Heart left ventricle (tissue), 16 donors: Measurements from ENCODE around the gene TUT1. TPM values are rescaled to one million over a fixed set of nuclear protein-coding genes. Genes with fewer than 3 reads are reported as not detected.
A peak's percentile ranks its signal among the peaks of the same experiment; 100 is the strongest.

Experiments used
- ATAC-seq, 4 donors: fragments of 200-7000 bp; cut with Tn5 transposase; one replicate each; pipeline ENCODE4 v1.9.1; 2020 to 2022; ENCODE audit warnings: moderate library complexity in 4 of 4, mild to moderate bottlenecking in 3 of 4, moderate number of reproducible peaks in 1 of 4
- DNase-seq, 5 donors: peaks; one replicate each; pipeline ENCODE4 v3.0.0-alpha.2; 2020
- H3K27ac ChIP-seq, 12 donors: fragments of 200-600 bp; sonication (generic) in 4 of 12; one replicate each; pipeline versions ENCODE4 v1.5.0 to v1.8.0; 2016 to 2022; ENCODE audit warnings: mild to moderate bottlenecking in 2 of 12
- H3K27me3 ChIP-seq, 9 donors: fragments of 200-600 bp; sonication (generic) in 2 of 9; one replicate each; pipeline versions ENCODE4 v1.5.1 to v1.8.0; 2016 to 2022; ENCODE audit warnings: mild to moderate bottlenecking in 3 of 9
- H3K36me3 ChIP-seq, 9 donors: fragments of 200-600 bp; sonication (generic) in 2 of 9; one replicate each; pipeline versions ENCODE4 v1.5.0 to v1.8.0; 2018 to 2022; ENCODE audit warnings: mild to moderate bottlenecking in 2 of 9
- H3K4me1 ChIP-seq, 12 donors: fragments of 200-600 bp; sonication (generic) in 4 of 12; one replicate each; pipeline versions ENCODE4 v1.5.0 to v1.8.0; 2016 to 2022; ENCODE audit warnings: mild to moderate bottlenecking in 3 of 12
- H3K4me3 ChIP-seq, 12 donors: fragments of 200-600 bp; sonication (generic) in 4 of 12; one replicate each; pipeline versions ENCODE4 v1.5.0 to v1.8.0; 2017 to 2022; ENCODE audit warnings: mild to moderate bottlenecking in 9 of 12, moderate library complexity in 4 of 12
- H3K9me3 ChIP-seq, 12 donors: fragments of 200-600 bp; sonication (generic) in 4 of 12; one replicate each; pipeline versions ENCODE4 v1.5.0 to v1.8.0; 2016 to 2022; ENCODE audit warnings: mild to moderate bottlenecking in 1 of 12
- POLR2A ChIP-seq, 2 donors: fragments of 450-650 bp; IDR thresholded peaks; one replicate each; pipeline ENCODE4 v1.6.1; 2017; ENCODE audit warnings: antibody characterized with exemption in 2 of 2, mild to moderate bottlenecking in 2 of 2, moderate library complexity in 2 of 2
- WGBS, 4 donors: extraction: QIAGEN DNeasy Blood & Tissue Kit in 2 of 4; methylation state at CpG; one replicate each; pipeline versions ENCODE4 v1.1.5 to v1.1.7; 2013 to 2018; 5-methylcytosine and 5-hydroxymethylcytosine counted together
- intact Hi-C, 10 donors: fragments of 100-400 bp; cut with DNase I; formaldehyde crosslinking; loops; one replicate each; pipeline versions ENCODE4 v1.11.1 to v1.14.2; 2022
- polyA plus RNA-seq, 2 donors: library from polyadenylated mRNA; stranded (reverse); fragments of 200-250 nt; gene quantifications; one replicate each; pipeline ENCODE4 v1.2.3, GENCODE V29; 2013
- total RNA-seq, 9 donors: library from RNA; depleted of rRNA in 2 of 9; stranded (reverse); fragments of >200 nt in 2 of 9; fragmentation: NEBNext Ultra II Directional in 3 of 9; extraction: Animal tissue kit (Norgen Biotek cat#: 25700) in 3 of 9; gene quantifications; one replicate each; pipeline versions ENCODE4 v1.1.0 to v1.2.4, GENCODE V29; 2016 to 2023
- TF ChIP-seq, protein P1 (sequence below), 12 donors: fragments of 200-600 bp; sonication (generic) in 4 of 12; IDR thresholded peaks; one replicate each; pipeline versions ENCODE4 v1.5.0 to v1.8.0; 2018 to 2022; ENCODE audit warnings: antibody characterized with exemption in 12 of 12, mild to moderate bottlenecking in 5 of 12
- donor health status: ischemic (EF 13 %, LVEDD 7.1; RV severe dilation, severe dysfunction).
- donor health status: healthy with polysubstance abuse.
- donor health status: DM: no; HTN: yes; CAD: no.
- donor health status: DM: no; HTN: no; CAD: no.
- donor health status: ischemic (EF 25% LVEDD 6.9; RV normal size, moderate dysfunction).
- donor health status: ischemic (EF 25% LVEDD 5.7; RV mildly dilated, moderate dysfunction).
- donor health status: healthy.
- donor health status: DM: yes; HTN: yes; CAD: no.
- donor health status: ischemic (EF 35%, LVEDD 5.7; RV mildly dilated, moderate dysfunction).
- donor health status: nonischemic (EF 11% LVEDD 7.7; RV severe dilation, severe dysfunction).
- donor health status: DM: yes; HTN: yes; CAD: no.
- donor health status: PGD.
- donor health status: ischemic (EF 29% LVEDD 5.4; RV normal size, mild dysfunction).
- donor health status: nonischemic (EF 23%, LVEDD 6.1; RV moderate dilation, normal function).

The TUT1 gene
- total and polyA plus RNA-seq, 11 donors = 6.3 to 16.3 (median 11.3) TPM

DNA sequence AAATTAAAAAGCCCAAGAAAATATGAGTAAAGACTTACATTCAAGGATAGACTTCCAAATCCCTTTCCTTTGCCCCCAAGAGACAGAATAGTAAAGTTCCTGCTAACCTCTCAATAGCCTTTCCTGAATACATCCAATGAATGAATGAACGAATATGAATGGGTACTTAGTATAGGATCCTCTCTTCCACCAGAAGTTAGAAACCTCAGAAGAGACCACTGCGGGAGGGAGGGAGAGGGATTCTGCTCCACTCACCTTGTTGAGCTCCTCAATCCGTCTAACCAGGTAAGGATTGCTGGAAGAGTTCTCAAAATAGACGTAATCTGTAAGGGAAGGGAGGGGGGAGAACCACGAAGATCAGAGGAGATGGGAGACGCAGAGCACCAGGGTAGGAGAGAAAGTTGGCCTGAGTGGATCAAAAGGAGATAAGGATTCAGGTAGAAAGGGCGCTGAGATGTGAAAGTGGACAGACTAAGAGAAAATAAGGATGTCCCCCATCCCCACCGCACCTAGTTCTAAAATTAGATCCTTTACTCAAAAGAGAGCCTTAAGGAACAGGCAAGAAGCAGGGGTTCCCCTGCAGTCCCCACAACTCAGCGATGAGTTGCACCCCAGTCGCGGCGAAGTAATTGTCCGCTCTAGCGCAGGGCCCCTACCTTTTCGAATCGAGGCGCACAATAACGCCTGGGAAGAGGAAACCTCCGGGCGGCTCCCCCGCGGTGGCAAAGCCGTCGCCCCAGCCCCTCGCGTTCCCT is 9.2 kb upstream of the TUT1 start:
- intact Hi-C loops = loop anchor here in 1 of 10 donors (5.0 kb wide), 1 partner anchor 77 kb away; the partner anchor contains the start of gene UBXN1
- no peaks in the 10 kb centered on the region for H3K27me3 ChIP-seq
- peak overlapping the region; percentile 81 to 100 (median 90) for H3K4me3 ChIP-seq
- WGBS, 4 donors = 2 to 4% (median 3%) methylated on average over 21 to 26 of the region's 26 CpGs
- peak in 1 of 5 donors; percentile 39 for DNase-seq
- ATAC-seq = no peak
- H3K9me3 ChIP-seq = no peaks in the 10 kb centered on the region
- peak overlapping the region; percentile 91 to 100 (median 98) for H3K27ac ChIP-seq
- no peak for TF ChIP-seq POLR2A (IDR thresholded peaks at IDR 0.05)
- TF ChIP-seq, protein P1, sequence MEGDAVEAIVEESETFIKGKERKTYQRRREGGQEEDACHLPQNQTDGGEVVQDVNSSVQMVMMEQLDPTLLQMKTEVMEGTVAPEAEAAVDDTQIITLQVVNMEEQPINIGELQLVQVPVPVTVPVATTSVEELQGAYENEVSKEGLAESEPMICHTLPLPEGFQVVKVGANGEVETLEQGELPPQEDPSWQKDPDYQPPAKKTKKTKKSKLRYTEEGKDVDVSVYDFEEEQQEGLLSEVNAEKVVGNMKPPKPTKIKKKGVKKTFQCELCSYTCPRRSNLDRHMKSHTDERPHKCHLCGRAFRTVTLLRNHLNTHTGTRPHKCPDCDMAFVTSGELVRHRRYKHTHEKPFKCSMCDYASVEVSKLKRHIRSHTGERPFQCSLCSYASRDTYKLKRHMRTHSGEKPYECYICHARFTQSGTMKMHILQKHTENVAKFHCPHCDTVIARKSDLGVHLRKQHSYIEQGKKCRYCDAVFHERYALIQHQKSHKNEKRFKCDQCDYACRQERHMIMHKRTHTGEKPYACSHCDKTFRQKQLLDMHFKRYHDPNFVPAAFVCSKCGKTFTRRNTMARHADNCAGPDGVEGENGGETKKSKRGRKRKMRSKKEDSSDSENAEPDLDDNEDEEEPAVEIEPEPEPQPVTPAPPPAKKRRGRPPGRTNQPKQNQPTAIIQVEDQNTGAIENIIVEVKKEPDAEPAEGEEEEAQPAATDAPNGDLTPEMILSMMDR (IDR thresholded peaks at IDR 0.05) = no peak
- peaks cover 4 to 41% (median 32%) of the 10 kb centered on the region in 12 donors for H3K4me1 ChIP-seq
- H3K36me3 ChIP-seq = peaks cover 0 to 62% (median 40%) of the 10 kb centered on the region in 9 donors

DNA sequence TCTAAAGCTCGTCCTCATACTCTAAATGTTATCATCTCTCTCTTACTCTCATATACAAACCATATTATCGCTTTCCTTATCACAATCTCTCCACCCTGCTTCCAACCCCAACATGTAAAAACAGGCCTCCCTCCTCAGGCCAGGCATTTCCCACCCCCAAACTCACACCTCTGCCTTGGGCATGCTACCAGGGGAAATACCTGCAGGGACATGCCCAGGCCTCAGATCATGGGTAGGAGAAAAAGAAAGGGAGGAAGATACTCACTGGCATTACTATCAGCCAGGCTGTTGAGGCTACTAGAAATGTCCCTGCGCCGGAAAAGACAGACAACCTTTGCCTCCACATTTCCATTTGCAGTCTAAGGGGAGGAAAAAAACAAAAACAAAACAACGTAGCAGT is 8.6 kb upstream of the TUT1 start:
- H3K27ac ChIP-seq = peak overlapping the region in 11 of 12 donors; percentile 55 to 100 (median 98)
- H3K36me3 ChIP-seq = peaks cover 0 to 62% (median 40%) of the 10 kb centered on the region in 9 donors
- H3K9me3 ChIP-seq = no peaks in the 10 kb centered on the region
- intact Hi-C loops = loop anchor here in 3 of 10 donors (2.0 to 10.0 kb wide), 3 partner anchors 53 to 95 kb away; partner anchors contain the start of genes AHNAK (in 1 of the 3) and UBXN1 (in 1 of the 3)
- 37 to 42% (median 39%) methylated on average over 5 of the region's 5 CpGs for WGBS, 4 donors
- H3K4me1 ChIP-seq = peaks cover 4 to 41% (median 32%) of the 10 kb centered on the region in 12 donors
- ATAC-seq = no peak
- TF ChIP-seq, protein P1 (IDR thresholded peaks at IDR 0.05) = no peak
- no peak for TF ChIP-seq POLR2A (IDR thresholded peaks at IDR 0.05)
- peak in 1 of 5 donors; percentile 9 for DNase-seq
- peak overlapping the region in 11 of 12 donors; percentile 11 to 100 (median 90) for H3K4me3 ChIP-seq
- no peaks in the 10 kb centered on the region for H3K27me3 ChIP-seq

DNA sequence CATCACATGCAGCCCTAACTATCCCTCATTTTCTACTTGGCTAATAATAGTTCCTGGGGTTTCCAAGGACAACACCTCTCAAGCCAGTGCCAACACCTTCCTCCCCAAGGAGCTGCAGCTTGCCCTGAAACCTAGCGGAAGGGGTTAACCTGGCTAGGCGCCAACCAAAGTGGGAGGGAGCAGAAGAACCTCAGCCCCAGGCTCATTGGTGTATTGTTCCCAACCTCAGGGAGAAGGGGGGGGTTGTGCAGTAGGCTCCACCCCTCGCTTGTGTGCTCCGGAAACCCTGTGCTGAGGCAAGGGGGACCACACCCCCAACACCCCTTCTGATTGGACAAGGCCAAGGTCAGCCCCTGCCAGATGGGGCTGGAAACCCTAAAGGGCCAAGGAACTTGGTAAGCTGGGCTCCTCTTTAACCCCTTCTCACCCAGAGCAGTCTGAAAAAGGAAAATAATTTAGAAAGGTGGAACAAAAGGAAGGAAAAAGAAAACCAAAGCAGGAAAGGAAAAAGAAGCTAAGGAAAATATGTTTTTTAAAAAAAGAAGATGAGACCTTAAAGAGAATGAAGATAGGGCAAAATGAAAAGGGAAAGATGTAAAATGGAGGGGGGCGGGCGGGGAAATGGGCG is 7.9 kb upstream of the TUT1 start:
- H3K36me3 ChIP-seq = peaks cover 0 to 62% (median 44%) of the 10 kb centered on the region in 9 donors
- peak overlapping the region in 11 of 12 donors; percentile 55 to 100 (median 98) for H3K27ac ChIP-seq
- peak; percentile 93 to 97 (median 97) for DNase-seq
- ATAC-seq = peak; percentile 67 to 85 (median 82)
- intact Hi-C loops = loop anchor here in 2 of 10 donors (2.0 to 10.0 kb wide), 2 partner anchors 52 to 96 kb away; partner anchors contain the start of gene AHNAK (in 1 of the 2)
- 33 to 38% (median 37%) methylated on average over 7 of the region's 7 CpGs for WGBS, 4 donors
- TF ChIP-seq POLR2A (IDR thresholded peaks at IDR 0.05) = no peak
- TF ChIP-seq, protein P1 (IDR thresholded peaks at IDR 0.05) = no peak
- no peaks in the 10 kb centered on the region for H3K27me3 ChIP-seq
- no peaks in the 10 kb centered on the region for H3K9me3 ChIP-seq
- H3K4me3 ChIP-seq = peak overlapping the region in 10 of 12 donors; percentile 11 to 100 (median 90)
- H3K4me1 ChIP-seq = peaks cover 4 to 41% (median 32%) of the 10 kb centered on the region in 12 donors
